Cardiac atrium fibroblast (primary cell): ENCODE results near the gene B3GALT4. TPM values are rescaled to one million over a fixed set of nuclear protein-coding genes. Genes with fewer than 3 reads are reported as not detected.

ENCODE experiments used
- total RNA-seq: library from RNA; depleted of rRNA; stranded (reverse); fragments of >200 nt; gene quantifications from 2 replicates; pipeline ENCODE4 v1.2.3, GENCODE V29; 2015

The B3GALT4 gene
- total RNA-seq: 2.3 and 3.6 TPM in 2 replicates

GRCh38 chr6:33276864-33277662 lies at the start of gene B3GALT4:
Gene B3GALT4, plus strand, starts transcription at chr6:33277123. Its CDS starts 297 bp downstream, at chr6:33277420.

GRCh38 chr6:33271468-33272274 lies 5.3 kb upstream of the B3GALT4 start, which contains the start of the genes RPS18 and VPS52:
Gene RPS18, plus strand, starts transcription at chr6:33272075. Its CDS starts 45 bp downstream, at chr6:33272120.
Gene VPS52, minus strand, starts transcription at chr6:33271876. Its CDS starts 201 bp downstream, at chr6:33271675.

GRCh38 chr6:33288921-33289783 lies 12.2 kb downstream of the B3GALT4 start, which contains the start of the genes PFDN6 and WDR46:
Gene PFDN6, plus strand, starts transcription at chr6:33289601. Its CDS starts 256 bp downstream, at chr6:33289857.
Gene WDR46, minus strand, starts transcription at chr6:33289239. Its CDS starts 69 bp downstream, at chr6:33289170.

GRCh38 chr6:33298773-33299236 lies 21.9 kb downstream of the B3GALT4 start, which contains the start of gene RGL2:
Gene RGL2, minus strand, starts transcription at chr6:33298942. Its CDS starts 332 bp downstream, at chr6:33298610.

GRCh38 chr6:33313709-33314514 lies 37.0 kb downstream of the B3GALT4 start, which contains the start of gene TAPBP:
Gene TAPBP, minus strand, starts transcription at chr6:33314078. Its CDS starts 37 bp downstream, at chr6:33314041.

GRCh38 chr6:33317669-33318425 lies 40.9 kb downstream of the B3GALT4 start, which contains the start of gene ZBTB22:
Gene ZBTB22, minus strand, starts transcription at chr6:33317744. Its CDS starts 828 bp downstream, at chr6:33316916.

Other genes with a start within 250 kb of the B3GALT4 start
- gene HLA-DPA1, start 203.5 kb upstream of the B3GALT4 start, total RNA-seq: 1.4 and 1.6 TPM in 2 replicates
- 12.1 and 27.1 TPM in 2 replicates for gene HLA-DPB1, start 201.1 kb upstream of the B3GALT4 start, total RNA-seq
- gene COL11A2, start 84.7 kb upstream of the B3GALT4 start, total RNA-seq: 0.16 and 0.18 TPM in 2 replicates
- 15.1 and 23.3 TPM in 2 replicates for gene RXRB, start 76.5 kb upstream of the B3GALT4 start, total RNA-seq
- gene SLC39A7, start 76.3 kb upstream of the B3GALT4 start, total RNA-seq: 166 and 183 TPM in 2 replicates
- 3.1 and 9.0 TPM in 2 replicates for gene HSD17B8, start 72.5 kb upstream of the B3GALT4 start, total RNA-seq
- 9.9 and 12.6 TPM in 2 replicates for gene RING1, start 68.6 kb upstream of the B3GALT4 start, total RNA-seq
- gene VPS52, start 5.2 kb upstream of the B3GALT4 start, total RNA-seq: 28.2 and 40.2 TPM in 2 replicates
- gene RPS18, start 5.0 kb upstream of the B3GALT4 start, total RNA-seq: 4,152 and 5,581 TPM in 2 replicates
- 44.2 and 59.8 TPM in 2 replicates for gene WDR46, start 12.1 kb downstream of the B3GALT4 start, total RNA-seq
- 48.1 and 49.3 TPM in 2 replicates for gene PFDN6, start 12.5 kb downstream of the B3GALT4 start, total RNA-seq
- 31.4 and 36.6 TPM in 2 replicates for gene RGL2, start 21.8 kb downstream of the B3GALT4 start, total RNA-seq
- gene TAPBP, start 37.0 kb downstream of the B3GALT4 start, total RNA-seq: 63.7 and 110 TPM in 2 replicates
- gene ZBTB22, start 40.6 kb downstream of the B3GALT4 start, total RNA-seq: 15.9 and 19.0 TPM in 2 replicates
- 41.7 and 42.3 TPM in 2 replicates for gene DAXX, start 45.8 kb downstream of the B3GALT4 start, total RNA-seq
- gene KIFC1, start 114.7 kb downstream of the B3GALT4 start, total RNA-seq: 6.0 and 6.8 TPM in 2 replicates
- gene PHF1, start 133.9 kb downstream of the B3GALT4 start, total RNA-seq: 23.5 and 23.8 TPM in 2 replicates
- gene CUTA, start 141.0 kb downstream of the B3GALT4 start, total RNA-seq: 134 and 151 TPM in 2 replicates
- gene SYNGAP1, start 142.9 kb downstream of the B3GALT4 start, total RNA-seq: 2.9 and 3.7 TPM in 2 replicates
- gene ZBTB9, start 177.5 kb downstream of the B3GALT4 start, total RNA-seq: 3.1 and 3.2 TPM in 2 replicates